H1 (cell line): ENCODE measurements around the gene PTGDS. TPM values are rescaled to one million over a fixed set of nuclear protein-coding genes. Genes with fewer than 3 reads are reported as not detected.
A peak's percentile ranks its signal among the peaks of the same experiment; 100 is the strongest.

Experiments
- CTCF ChIA-PET: fragments of 300-600 bp; sonication (Branson Sonifier 250); formaldehyde crosslinking; loops from one replicate; lab custom pipeline; 2021; ENCODE audit not compliant: partially characterized antibody; lab: Charles Lee
- POLR2A ChIA-PET: fragments of 300-600 bp; sonication (Branson Sonifier 250); formaldehyde crosslinking; loops from one replicate; lab custom pipeline; 2021; ENCODE audit warnings: inconsistent platforms; ENCODE audit not compliant: partially characterized antibody; lab: Charles Lee
- DNase-seq, 2 experiments: peaks; one replicate each; pipeline versions ENCODE4 v3.0.0 to v3.0.0-alpha.2; 2010 to 2022; ENCODE audit warnings: low spot score in 2 of 2, low read depth in 1 of 2, mixed read lengths in 1 of 2
- FAIRE-seq: peaks from 2 replicates; lab custom pipeline; 2011; peaks lifted over from hg19 to GRCh38; lab: Jason Lieb, UNC
- H2AFZ ChIP-seq: 2 replicates; pipeline ENCODE4 v1.8.1; 2012; ENCODE audit warnings: low read length, inconsistent platforms
- H2AK5ac ChIP-seq: 2 replicates; pipeline ENCODE4 v1.6.1; 2013; ENCODE audit warnings: low read depth, low read length
- H2BK120ac ChIP-seq: replicated peaks from 2 replicates; pipeline ENCODE3; 2013; ENCODE audit warnings: low read depth, low read length, inconsistent platforms
- H2BK12ac ChIP-seq: 2 replicates; pipeline ENCODE4 v1.6.1; 2013; ENCODE audit warnings: low read depth, low read length
- H2BK15ac ChIP-seq: 2 replicates; pipeline ENCODE4 v1.6.1; 2013; ENCODE audit warnings: low read length
- H2BK20ac ChIP-seq: 2 replicates; pipeline ENCODE4 v1.6.1; 2013; ENCODE audit warnings: low read length
- H2BK5ac ChIP-seq: 2 replicates; pipeline ENCODE4 v1.6.1; 2013; ENCODE audit warnings: low read depth, low read length
- H3K14ac ChIP-seq: 2 replicates; pipeline ENCODE4 v1.6.1; 2013; ENCODE audit warnings: inconsistent platforms; ENCODE audit not compliant: insufficient read length
- H3K18ac ChIP-seq: 2 replicates; pipeline ENCODE4 v1.6.1; 2013; ENCODE audit warnings: low read length; ENCODE audit errors: extremely low read depth
- H3K23ac ChIP-seq: 2 replicates; pipeline ENCODE4 v1.6.1; 2013; ENCODE audit warnings: inconsistent platforms; ENCODE audit not compliant: insufficient read length
- H3K23me2 ChIP-seq: 2 replicates; pipeline ENCODE4 v1.6.1; 2013; ENCODE audit warnings: low read depth, low read length
- H3K27ac ChIP-seq: 2 replicates; pipeline ENCODE4 v1.6.1; 2011; ENCODE audit warnings: low read depth, low read length, inconsistent platforms
- H3K27me3 ChIP-seq, 4 experiments: replicated peaks in 1 of 4; 1 replicate in 1 of 4; 2 replicates in 3 of 4; pipeline versions ENCODE4 v1.6.1 to v1.8.1; 2011 to 2013; ENCODE audit warnings: low read length in 3 of 4, mild to moderate bottlenecking in 3 of 4, inconsistent platforms in 2 of 4, mixed read lengths in 2 of 4, moderate library complexity in 1 of 4; ENCODE audit not compliant: control insufficient read depth in 3 of 4, insufficient read depth in 3 of 4; ENCODE audit errors: extremely low read depth in 1 of 4
- H3K36me3 ChIP-seq, 4 experiments: 2 replicates each; pipeline versions ENCODE4 v1.6.1 to v1.8.1; 2011 to 2013; ENCODE audit warnings: mild to moderate bottlenecking in 4 of 4, low read length in 3 of 4, moderate library complexity in 2 of 4, control low read depth in 1 of 4, inconsistent platforms in 1 of 4; ENCODE audit not compliant: insufficient read depth in 4 of 4, control insufficient read depth in 2 of 4
- H3K4ac ChIP-seq: replicated peaks from 2 replicates; pipeline ENCODE3; 2013; ENCODE audit warnings: low read length, low read depth, mixed read lengths, inconsistent platforms; ENCODE audit not compliant: insufficient read length
- H3K4me1 ChIP-seq, 4 experiments: replicated peaks in 1 of 4; 1 replicate in 1 of 4; 2 replicates in 3 of 4; pipeline versions ENCODE4 v1.6.1 to v1.8.1; 2011 to 2013; ENCODE audit warnings: low read length in 3 of 4, inconsistent platforms in 2 of 4, mixed read lengths in 1 of 4; ENCODE audit not compliant: insufficient read depth in 4 of 4, control insufficient read depth in 3 of 4
- H3K4me2 ChIP-seq, 2 experiments: 2 replicates each; pipeline versions ENCODE4 v1.6.1 to v1.8.1; 2011 to 2013; ENCODE audit warnings: low read depth in 2 of 2, low read length in 2 of 2, control low read depth in 1 of 2, inconsistent platforms in 1 of 2, mild to moderate bottlenecking in 1 of 2; ENCODE audit not compliant: insufficient read depth in 1 of 2
- H3K4me3 ChIP-seq, 4 experiments: fragments of 200-600, 300-600 bp in 1 of 4; sonication (generic), shearing (Covaris generic), sonication (Bioruptor Twin) in 1 of 4; 2 replicates each; pipeline versions ENCODE4 v1.5.1 to v1.8.1; 2011 to 2016; ENCODE audit warnings: low read length in 4 of 4, low read depth in 3 of 4, control low read depth in 2 of 4, inconsistent platforms in 2 of 4, mild to moderate bottlenecking in 2 of 4, mixed read lengths in 1 of 4, moderate library complexity in 1 of 4; ENCODE audit not compliant: insufficient read depth in 2 of 4; ENCODE audit errors: extremely low read depth in 1 of 4
- H3K56ac ChIP-seq: replicated peaks from 2 replicates; pipeline ENCODE3; 2013; ENCODE audit warnings: low read depth, mild to moderate bottlenecking, mixed read lengths, low read length, inconsistent platforms; ENCODE audit not compliant: insufficient read length
- H3K79me1 ChIP-seq: 2 replicates; pipeline ENCODE4 v1.6.1; 2013; ENCODE audit warnings: low read depth, low read length, control low read depth
- H3K79me2 ChIP-seq, 2 experiments: 2 replicates each; pipeline versions ENCODE4 v1.6.1 to v1.8.1; 2012 to 2013; ENCODE audit warnings: low read length in 2 of 2, mild to moderate bottlenecking in 2 of 2, inconsistent platforms in 1 of 2; ENCODE audit not compliant: insufficient read depth in 2 of 2, control insufficient read depth in 1 of 2
- H3K9ac ChIP-seq, 4 experiments: replicated peaks in 1 of 4; 1 replicate in 1 of 4; 2 replicates in 3 of 4; pipeline versions ENCODE4 v1.6.1 to v1.8.1; 2011 to 2013; ENCODE audit warnings: low read depth in 3 of 4, low read length in 3 of 4, control low read depth in 2 of 4, mild to moderate bottlenecking in 2 of 4, moderate library complexity in 2 of 4, inconsistent platforms in 1 of 4; ENCODE audit errors: extremely low read depth in 1 of 4
- H3K9me3 ChIP-seq, 2 experiments: 2 replicates each; pipeline versions ENCODE4 v1.6.1 to v1.8.1; 2012 to 2013; ENCODE audit warnings: mild to moderate bottlenecking in 2 of 2, moderate library complexity in 2 of 2, control low read depth in 1 of 2, inconsistent platforms in 1 of 2, low read depth in 1 of 2, low read length in 1 of 2, mixed read lengths in 1 of 2; ENCODE audit not compliant: insufficient read depth in 2 of 2
- H4K20me1 ChIP-seq, 2 experiments: replicated peaks in 1 of 2; 2 replicates each; pipeline versions ENCODE3 to v1.8.1; 2011 to 2013; ENCODE audit warnings: inconsistent platforms in 2 of 2, low read length in 2 of 2, mild to moderate bottlenecking in 1 of 2; ENCODE audit not compliant: insufficient read depth in 2 of 2, control insufficient read depth in 1 of 2
- H4K5ac ChIP-seq: 2 replicates; pipeline ENCODE4 v1.6.1; 2013; ENCODE audit warnings: low read length, low read depth, mixed read lengths, inconsistent platforms; ENCODE audit not compliant: insufficient read length
- H4K8ac ChIP-seq: 2 replicates; pipeline ENCODE4 v1.8.0; 2013; ENCODE audit warnings: mild to moderate bottlenecking, moderate library complexity, low read length, inconsistent platforms; ENCODE audit not compliant: insufficient read depth; ENCODE audit errors: extremely low read depth
- H4K91ac ChIP-seq: replicated peaks from 2 replicates; pipeline ENCODE3; 2013; ENCODE audit warnings: low read length, mixed read lengths, inconsistent platforms; ENCODE audit not compliant: insufficient read length
- CBX5 ChIP-seq: fragments of 300-800, 300-1000 bp; sonication (generic); IDR thresholded peaks from 2 replicates; pipeline ENCODE4 v1.7.1; 2016; ENCODE audit warnings: antibody characterized with exemption, low read length, low read depth
- CTBP2 ChIP-seq: IDR thresholded peaks from 2 replicates; pipeline ENCODE4 v1.7.0; 2011; ENCODE audit warnings: borderline replicate concordance, mild to moderate bottlenecking, moderate library complexity, mixed read lengths, low read length; ENCODE audit not compliant: insufficient read depth, insufficient read length
- E2F6 ChIP-seq: IDR thresholded peaks from 2 replicates; pipeline ENCODE4 v1.6.1; 2012; ENCODE audit warnings: inconsistent platforms
- EGR1 ChIP-seq: IDR thresholded peaks from 2 replicates; pipeline ENCODE4 v1.6.1; 2011; ENCODE audit warnings: low read depth, low read length, borderline replicate concordance
- EZH2 ChIP-seq: fragments of 200-600 bp; sonication (generic); IDR thresholded peaks from 2 replicates; pipeline ENCODE4 v1.7.1; 2012; ENCODE audit warnings: low read depth, mild to moderate bottlenecking, moderate library complexity, low read length, inconsistent platforms; ENCODE audit not compliant: severe bottlenecking
- FOSL1 ChIP-seq: IDR thresholded peaks from 2 replicates; pipeline ENCODE4 v1.6.1; 2011; ENCODE audit warnings: mild to moderate bottlenecking, low read depth, low read length, moderate library complexity; ENCODE audit not compliant: insufficient read depth
- KDM1A ChIP-seq: fragments of 200-600, 300-600 bp; sonication (generic); IDR thresholded peaks from 2 replicates; pipeline ENCODE4 v1.7.1; 2016; ENCODE audit warnings: mild to moderate bottlenecking, low read length, borderline replicate concordance
- RAD21 ChIP-seq, 2 experiments: IDR thresholded peaks in 1 of 2; conservative IDR thresholded peaks in 1 of 2; 2 replicates each; pipeline ENCODE4 v1.6.1; 2011; ENCODE audit warnings: low read depth in 2 of 2, low read length in 2 of 2, improper control_type of control experiment in 1 of 2, inconsistent platforms in 1 of 2, mild to moderate bottlenecking in 1 of 2, moderate library complexity in 1 of 2
- WGBS, 2 experiments: shearing (Covaris generic) in 1 of 2; methylation state at CpG; one replicate each; pipeline versions ENCODE4 v1.1.6 to v1.1.7; 2013 to 2015; ENCODE audit warnings: low lambda C conversion rate in 2 of 2, mixed read lengths in 2 of 2, inconsistent platforms in 1 of 2, low coverage in 1 of 2, missing lambda C conversion rate in 1 of 2; ENCODE audit not compliant: insufficient replicate concordance in 2 of 2, insufficient coverage in 1 of 2, insufficient read length in 1 of 2; ENCODE audit errors: extremely low coverage in 1 of 2, missing lambda C conversion rate in 1 of 2; 5-methylcytosine and 5-hydroxymethylcytosine counted together
- polyA plus RNA-seq, 7 experiments: library from polyadenylated mRNA; depleted of rRNA in 3 of 7; stranded (reverse) in 5 of 7; unstranded in 2 of 7; fragments of >200 nt in 5 of 7; fragments of 200-250 nt in 2 of 7; gene quantifications; 1 replicate in 5 of 7; 2 replicates in 1 of 7; 4 replicates in 1 of 7; pipeline versions ENCODE4 v1.2.1 to v1.2.3, GENCODE V29; 2011 to 2013; ENCODE audit warnings: missing spikeins in 2 of 7, mixed read lengths in 2 of 7
- total RNA-seq: library from RNA; stranded (reverse); fragmentation: NEBNext Ultra II Directional; extraction: Animal tissue kit (Norgen Biotek cat#: 25700); gene quantifications from 2 replicates; pipeline ENCODE4 v1.2.1, GENCODE V29; 2021

The PTGDS gene
- total and polyA plus RNA-seq, 2 of the 8 experiments (the other 6 are each of a cell fraction or from before 2014, with no cell fraction given), result 1.7 to 2.3 TPM

GRCh38 chr9:137028263-137029057 lies 51.2 kb downstream of the PTGDS start:
- H2BK20ac ChIP-seq, result no peak overlapping the region
- ChIA-PET CTCF (interaction anchor here (0.7 to 8.5 kb wide), 71 partner anchors 9 to 440 kb away, joined by 3 to 110 read pairs (median 5); partner anchors contain the start of genes AJM1, C8G, CLIC3 and GRIN1), POLR2A (interaction anchor here (1.0 to 1.9 kb wide), 5 partner anchors 16 to 214 kb away, joined by 3 to 6 read pairs (median 4); partner anchors contain the start of gene TUBB4B)
- peaks cover 0 to 11% (median 3%) of the 10 kb centered on the region in 4 experiments; a peak in 5 of 7 replicates for H3K4me1 ChIP-seq
- no peak overlapping the region for H2BK12ac ChIP-seq
- no peak overlapping the region for H3K4ac ChIP-seq
- H3K9ac ChIP-seq, result no peak overlapping the region; a peak in 2 of 7 replicates
- no peak overlapping the region for H2BK120ac ChIP-seq
- H4K8ac ChIP-seq, result peak overlapping the region; percentile 46; the same call in 1 of the 2 replicates
- H3K23ac ChIP-seq, result no peak overlapping the region
- H3K79me2 ChIP-seq, result no peaks in the 10 kb centered on the region
- DNase-seq (peak in 1 of 2 experiments; percentile 77), FAIRE-seq (no peak)
- H3K79me1 ChIP-seq, result no peaks in the 10 kb centered on the region
- H2BK5ac ChIP-seq, result no peak overlapping the region
- no peaks in the 10 kb centered on the region for H3K9me3 ChIP-seq
- no peak overlapping the region for H3K56ac ChIP-seq
- H3K27ac ChIP-seq, result no peak overlapping the region
- 8% methylated on average over 56 of the region's 98 CpGs; no CpG with 5 or more reads in 1 of the 2 experiments for WGBS, 2 experiments
- H2AK5ac ChIP-seq, result no peak overlapping the region
- H3K4me2 ChIP-seq, result peak overlapping the region; percentile 39 to 91
- no peak overlapping the region for H4K5ac ChIP-seq
- no peak overlapping the region for H3K14ac ChIP-seq
- H2AFZ ChIP-seq, result peak overlapping the region; percentile 82; the same call in 1 of the 2 replicates
- peaks cover 0 to 4% of the 10 kb centered on the region in 2 experiments for H4K20me1 ChIP-seq
- H3K23me2 ChIP-seq, result peaks cover 4% of the 10 kb centered on the region; the same call in 1 of the 2 replicates
- no peak overlapping the region for H4K91ac ChIP-seq
- H3K36me3 ChIP-seq, result no peaks in the 10 kb centered on the region
- H3K4me3 ChIP-seq, result peak overlapping the region; percentile 37 to 78 (median 46); a peak in 7 of 8 replicates
- peak overlapping the region; percentile 60 for H3K18ac ChIP-seq
- H2BK15ac ChIP-seq, result no peak overlapping the region
- peaks cover 1 to 27% (median 15%) of the 10 kb centered on the region in 4 experiments; a peak in 6 of 7 replicates for H3K27me3 ChIP-seq
- peak; percentile 8 to 21; a peak in 2 of 4 replicates for TF ChIP-seq RAD21 (IDR thresholded peaks at IDR 0.05 in 1 of 2, conservative IDR thresholded peaks at IDR 0.05 in 1 of 2; ENCODE audit: low read depth in 2 of 2, low read length in 2 of 2)
- TF ChIP-seq CTBP2, result no peak
- TF ChIP-seq KDM1A, result no peak; the same call in 1 of the 2 replicates
- TF ChIP-seq E2F6, result peak; percentile 58
- peak; percentile 8 for TF ChIP-seq EZH2
- TF ChIP-seq FOSL1, result no peak
- TF ChIP-seq CBX5, result no peak
- peak; percentile 60; the same call in 1 of the 2 replicates for TF ChIP-seq EGR1
